ENCODE data around the gene PTPRD.

The PTPRD gene

GRCh38 chr9:8600914-8601680 is 2011.7 kb downstream of the PTPRD start:
- no peak for DNase-seq

- DNase-seq = no peak
These were observed 2012.9 kb downstream of the PTPRD start for GRCh38 chr9:8599937-8600336.

DNA sequence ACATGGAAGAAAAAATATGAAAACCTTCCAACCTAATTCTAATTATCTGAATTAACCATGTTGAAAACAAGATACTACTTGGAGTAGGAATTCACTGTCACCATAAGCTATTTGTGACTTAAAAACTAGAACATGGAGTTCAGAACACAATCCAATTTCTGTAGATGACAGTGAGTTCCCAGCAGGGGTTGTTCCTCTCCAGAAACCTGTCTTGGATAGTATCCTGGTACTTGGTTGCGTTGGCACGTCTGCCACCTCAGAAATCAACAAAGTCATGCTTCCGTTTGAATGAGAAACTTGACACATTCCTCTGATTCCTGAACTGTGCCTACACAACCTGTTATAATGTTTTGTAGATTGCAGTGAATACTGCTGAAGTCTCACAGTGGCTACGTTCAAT is 2023.3 kb downstream of the PTPRD start:
- no peak for DNase-seq

GRCh38 chr9:8585036-8585435 is 2027.8 kb downstream of the PTPRD start:
- DNase-seq = no peak

- DNase-seq = no peak
These were observed 2033.1 kb downstream of the PTPRD start for GRCh38 chr9:8579661-8580060.

GRCh38 chr9:8576741-8577140 is 2036.1 kb downstream of the PTPRD start:
- no peak for DNase-seq

GRCh38 chr9:8574846-8575245 is 2038.0 kb downstream of the PTPRD start:
- no peak for DNase-seq

DNA sequence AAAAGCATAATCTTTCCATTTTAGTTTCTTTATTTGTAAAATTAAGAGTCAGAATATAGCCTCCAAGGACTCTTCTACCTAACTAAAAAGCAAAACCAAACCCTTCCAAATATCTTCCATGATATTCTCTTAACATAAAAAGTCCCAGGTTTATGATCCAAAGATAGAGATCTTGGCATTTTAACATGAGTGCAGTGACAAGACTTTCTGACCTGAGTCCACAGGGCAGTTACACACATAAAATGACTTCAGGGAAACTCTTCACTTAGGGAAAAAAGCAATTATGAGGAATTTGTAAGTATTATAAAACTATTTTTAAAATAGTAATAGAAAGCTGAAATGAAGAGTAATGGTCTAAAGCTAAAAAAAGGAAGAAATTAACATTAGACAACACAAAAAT is 2040.6 kb downstream of the PTPRD start:
- DNase-seq = no peak

GRCh38 chr9:8571643-8572042 is 2041.2 kb downstream of the PTPRD start:
- no peak for DNase-seq

DNA sequence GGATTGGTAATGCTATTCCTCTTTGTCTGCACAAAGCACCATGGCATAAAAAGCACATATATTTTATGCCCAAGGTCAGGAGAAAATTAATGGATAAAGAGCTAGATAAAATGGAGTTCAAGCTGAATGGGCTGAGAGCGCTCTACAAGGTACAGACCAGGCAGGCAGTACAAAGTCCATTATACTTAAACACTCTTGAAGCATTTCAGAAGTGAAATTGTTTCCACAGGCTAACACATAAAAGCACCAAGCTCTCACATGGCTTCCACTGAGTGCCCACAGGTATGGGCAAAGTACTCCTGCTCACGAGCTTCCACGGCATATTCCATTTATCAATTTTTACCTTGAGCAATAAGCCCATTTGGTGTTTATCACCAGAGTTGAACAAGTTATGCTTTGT is 2042.0 kb downstream of the PTPRD start:
- DNase-seq = no peak

DNA sequence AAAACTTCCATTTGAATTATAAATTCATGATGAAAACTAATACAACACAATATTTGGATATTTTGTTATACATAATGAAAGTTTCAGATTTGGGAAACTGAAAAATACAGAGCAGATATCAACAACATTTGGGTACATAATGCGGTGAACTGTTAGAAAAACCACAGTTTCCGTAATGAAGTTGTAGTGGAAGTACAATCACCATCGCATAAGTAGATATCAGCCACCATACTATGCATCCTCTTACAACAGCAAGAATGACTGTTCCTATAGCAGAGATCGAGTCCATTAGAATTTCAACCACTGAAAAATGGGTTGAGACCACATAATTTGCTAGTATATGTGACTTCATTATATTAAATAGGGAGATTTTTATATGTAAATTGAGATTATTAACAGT is 2043.0 kb downstream of the PTPRD start:
- no peak for DNase-seq

GRCh38 chr9:8567963-8568579 is 2044.7 kb downstream of the PTPRD start:
- DNase-seq = no peak

GRCh38 chr9:8564960-8565359 is 2047.8 kb downstream of the PTPRD start:
- DNase-seq = no peak

GRCh38 chr9:8560560-8561525 is 2052.0 kb downstream of the PTPRD start:
- DNase-seq = no peak

GRCh38 chr9:8558176-8558575 is 2054.6 kb downstream of the PTPRD start:
- no peak for DNase-seq

DNA sequence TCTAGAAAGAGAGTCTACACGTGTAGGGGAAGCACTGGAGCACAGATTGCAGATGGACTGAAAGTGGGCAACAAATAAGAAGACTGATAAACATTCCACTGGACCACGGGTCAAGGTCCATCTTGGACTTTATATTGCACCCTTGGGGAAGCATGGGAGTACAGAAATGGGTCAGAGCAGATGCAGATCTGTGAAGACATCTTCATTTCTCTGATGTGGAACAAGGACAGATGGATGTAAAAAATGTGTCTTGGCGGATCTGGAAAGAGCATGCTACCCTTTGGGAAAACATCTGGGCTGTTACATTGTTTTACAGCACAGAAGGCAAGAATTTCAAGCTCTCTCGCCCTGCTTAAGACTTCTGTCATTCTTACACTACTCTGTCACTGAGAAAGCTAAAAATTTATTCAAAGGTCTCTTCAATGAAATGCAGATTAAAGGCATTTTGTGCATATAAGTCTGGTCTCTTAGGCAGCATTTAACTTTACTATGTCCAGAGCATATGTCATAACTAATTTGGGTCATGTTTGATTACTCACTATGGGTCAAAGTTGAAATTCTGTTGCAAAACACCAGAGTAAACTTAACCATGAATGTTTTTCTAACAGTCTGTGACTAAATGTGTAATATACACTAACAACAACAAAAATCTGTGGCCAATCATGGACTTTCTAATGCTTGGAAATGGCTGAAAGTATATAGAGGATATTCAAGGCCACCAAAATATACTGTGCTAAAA is 2056.9 kb downstream of the PTPRD start:
- DNase-seq = no peak

GRCh38 chr9:8553444-8553843 is 2059.4 kb downstream of the PTPRD start:
- no peak for DNase-seq

GRCh38 chr9:8552732-8553131 is 2060.1 kb downstream of the PTPRD start:
- DNase-seq = no peak

- no peak for DNase-seq
These were observed 2063.6 kb downstream of the PTPRD start for GRCh38 chr9:8549214-8549613.

GRCh38 chr9:8543219-8543618 is 2069.6 kb downstream of the PTPRD start:
- no peak for DNase-seq

GRCh38 chr9:8542537-8542936 is 2070.3 kb downstream of the PTPRD start:
- no peak for DNase-seq

- DNase-seq = no peak
These were observed 2073.1 kb downstream of the PTPRD start for GRCh38 chr9:8539681-8540197.

DNA sequence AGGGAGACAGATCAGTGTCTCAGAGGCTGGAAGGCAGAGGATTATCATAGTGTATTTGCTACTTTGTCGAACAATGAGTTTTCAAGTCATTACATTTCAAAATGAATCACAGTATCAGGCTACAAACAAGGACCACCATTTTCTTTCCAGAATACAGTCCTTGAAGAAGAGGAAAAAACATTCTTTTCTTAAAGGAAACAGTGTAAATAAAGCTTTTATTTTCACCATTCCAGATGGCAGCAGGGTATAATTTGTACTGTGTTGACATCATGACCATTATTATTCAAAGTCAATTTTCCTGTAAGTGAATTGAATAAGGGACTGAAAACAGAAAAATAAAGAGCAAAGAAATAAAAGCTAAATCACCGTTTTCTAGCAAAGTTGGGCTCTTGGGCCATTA is 2076.0 kb downstream of the PTPRD start:
- DNase-seq = no peak
